Spleen (tissue), 7 donors: Measurements from ENCODE around the gene DNAAF5.

Experiments
- CTCF ChIP-seq, 11 experiments: fragments of 200-600 bp in 7 of 11; fragments of 450-650 bp in 4 of 11; sonication (generic) in 4 of 11; IDR thresholded peaks in 8 of 11; conservative IDR thresholded peaks in 3 of 11; 1 replicate in 7 of 11; 2 replicates in 4 of 11; pipeline versions ENCODE4 v1.4.0 to v1.8.0; 2016 to 2021; ENCODE audit warnings: antibody characterized with exemption in 11 of 11, inconsistent platforms in 4 of 11, mild to moderate bottlenecking in 1 of 11
- POLR2A ChIP-seq, 3 donors: fragments of 450-650 bp; IDR thresholded peaks; one replicate each; pipeline ENCODE4 v1.5.1; 2017; ENCODE audit warnings: antibody characterized with exemption in 3 of 3, mild to moderate bottlenecking in 1 of 3
- POLR2AphosphoS5 ChIP-seq, 3 donors: sonication (generic); formaldehyde crosslinking; IDR thresholded peaks; one replicate each; pipeline ENCODE4 v1.5.1; 2017; ENCODE audit warnings: antibody characterized with exemption in 3 of 3
- donor health status: DM: no; HTN: no; CAD: no; lungs with moderate emphysema.
- donor health status: DM: no; HTN: no; CAD: no.
- donor health status: DM: no; HTN: no; CAD: no.

GRCh38 chr7:825386-825785 is 98.9 kb downstream of the DNAAF5 start:
- TF ChIP-seq CTCF (IDR thresholded peaks at IDR 0.05 in 8 of 11, conservative IDR thresholded peaks at IDR 0.05 in 3 of 11) (no peak), POLR2AphosphoS5 (IDR thresholded peaks at IDR 0.05) (no peak), POLR2A (IDR thresholded peaks at IDR 0.05) (no peak)
